HG03280 (cell line): ENCODE data around the gene TULP1.
"Not testable (repeated sequence)": the region's sequence is repeated elsewhere in the genome, so short reads cannot be mapped to it uniquely, and the experiment has no call there.

Source experiments
- ATAC-seq: cut with Tn5 transposase; IDR thresholded peaks from one replicate; pipeline ENCODE4 v1.9.1; 2021; ENCODE audit warnings: mild to moderate bottlenecking, moderate library complexity; ENCODE audit not compliant: unreplicated experiment

Gene TULP1

GRCh38 chr6:35512740-35513139, at the start of gene TULP1:
TULP1 (minus strand) TSS chr6:35512896; CDS start chr6:35512858, 38 bp downstream.
- no peak for ATAC-seq

DNA sequence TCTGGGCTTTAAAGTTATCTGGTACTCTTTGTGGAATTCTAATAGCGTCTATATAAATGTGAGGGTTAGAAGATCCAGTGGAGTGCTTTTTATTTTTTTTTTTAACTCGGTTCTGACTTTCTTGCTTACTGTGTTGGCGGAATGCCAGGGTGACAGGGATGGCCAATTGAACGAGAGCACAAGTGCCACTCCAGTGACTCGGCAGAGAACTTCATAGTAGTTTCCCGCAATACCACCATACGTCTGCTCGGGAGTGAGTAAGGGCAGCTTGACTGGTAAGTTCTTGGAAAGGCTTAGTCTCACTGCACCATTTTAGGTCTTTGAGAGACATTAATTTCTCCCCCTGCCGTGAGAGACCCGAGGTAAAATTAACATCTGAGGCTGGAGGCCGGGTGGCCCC, 49.4 kb upstream of the TULP1 start:
- ATAC-seq, result no peak

- no peak for ATAC-seq
Observed at GRCh38 chr6:35561113-35561512, 48.4 kb upstream of the TULP1 start.

DNA sequence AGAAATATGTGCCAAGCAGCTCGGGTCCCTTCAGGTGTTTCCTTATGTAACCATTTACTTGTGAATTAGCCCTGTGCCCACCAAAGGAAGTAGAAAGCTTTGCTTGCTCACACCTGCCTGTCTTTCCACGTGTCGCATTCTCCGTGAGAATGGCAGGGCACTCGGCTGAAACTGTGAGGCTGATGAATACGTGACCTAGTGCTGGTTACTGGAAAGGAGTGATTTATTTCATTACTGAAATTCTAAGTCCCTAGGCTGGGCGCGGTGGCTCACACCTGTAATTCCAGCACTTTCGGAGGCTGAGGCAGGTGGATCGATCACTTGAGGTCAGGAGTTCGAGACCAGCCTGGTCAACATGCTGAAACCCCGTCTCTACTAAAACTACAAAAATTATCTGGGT, 45.9 kb upstream of the TULP1 start:
- no peak for ATAC-seq

- no peak for ATAC-seq
Observed at GRCh38 chr6:35557239-35557638, 44.5 kb upstream of the TULP1 start.

- ATAC-seq, result no peak
Observed at GRCh38 chr6:35554811-35555210, 42.1 kb upstream of the TULP1 start.

DNA sequence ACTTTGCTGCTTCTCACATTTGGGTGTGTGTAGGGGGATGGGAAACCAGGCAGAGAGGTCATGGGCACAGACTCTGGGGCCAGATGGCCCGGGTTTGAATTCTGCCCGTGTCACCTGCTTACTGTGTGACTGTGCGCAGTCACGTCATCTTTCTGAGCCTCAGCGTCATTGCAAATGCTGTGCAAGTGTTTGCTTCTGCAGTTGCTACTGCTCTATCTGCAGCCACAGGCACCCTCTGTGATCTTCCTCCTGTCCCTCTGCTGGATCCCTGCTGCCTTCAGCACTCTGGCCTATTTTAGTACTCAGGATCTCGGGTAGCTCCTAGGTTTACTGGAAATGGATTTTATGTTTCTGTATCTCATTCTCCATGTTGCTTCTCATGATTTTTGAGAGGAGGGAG, 40.6 kb upstream of the TULP1 start:
- no peak for ATAC-seq

GRCh38 chr6:35552285-35552917, 39.7 kb upstream of the TULP1 start:
- ATAC-seq, result no peak

DNA sequence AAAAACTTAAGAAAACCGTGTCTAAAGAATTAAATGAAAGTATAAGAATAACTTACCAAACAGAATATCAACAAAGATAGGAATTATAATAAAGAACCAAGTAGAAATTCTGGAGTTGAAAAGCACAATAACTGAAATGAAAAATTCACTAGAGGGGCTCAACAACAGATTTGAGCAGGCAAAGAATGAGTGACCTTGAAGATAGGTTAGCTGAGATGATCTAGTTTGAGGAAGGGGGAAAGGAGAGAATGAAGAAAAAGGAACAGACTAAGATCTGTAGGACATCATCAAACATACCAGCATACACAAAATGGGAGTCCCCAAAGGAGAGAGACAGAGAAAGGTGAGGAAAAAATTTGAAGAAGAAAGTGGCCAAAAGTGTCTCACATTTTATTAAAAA, 37.7 kb upstream of the TULP1 start:
- no peak for ATAC-seq

- ATAC-seq, result no peak
Observed at GRCh38 chr6:35547676-35548075, 35.0 kb upstream of the TULP1 start.

- ATAC-seq, result no peak
Observed at GRCh38 chr6:35544769-35545361, 32.2 kb upstream of the TULP1 start.

DNA sequence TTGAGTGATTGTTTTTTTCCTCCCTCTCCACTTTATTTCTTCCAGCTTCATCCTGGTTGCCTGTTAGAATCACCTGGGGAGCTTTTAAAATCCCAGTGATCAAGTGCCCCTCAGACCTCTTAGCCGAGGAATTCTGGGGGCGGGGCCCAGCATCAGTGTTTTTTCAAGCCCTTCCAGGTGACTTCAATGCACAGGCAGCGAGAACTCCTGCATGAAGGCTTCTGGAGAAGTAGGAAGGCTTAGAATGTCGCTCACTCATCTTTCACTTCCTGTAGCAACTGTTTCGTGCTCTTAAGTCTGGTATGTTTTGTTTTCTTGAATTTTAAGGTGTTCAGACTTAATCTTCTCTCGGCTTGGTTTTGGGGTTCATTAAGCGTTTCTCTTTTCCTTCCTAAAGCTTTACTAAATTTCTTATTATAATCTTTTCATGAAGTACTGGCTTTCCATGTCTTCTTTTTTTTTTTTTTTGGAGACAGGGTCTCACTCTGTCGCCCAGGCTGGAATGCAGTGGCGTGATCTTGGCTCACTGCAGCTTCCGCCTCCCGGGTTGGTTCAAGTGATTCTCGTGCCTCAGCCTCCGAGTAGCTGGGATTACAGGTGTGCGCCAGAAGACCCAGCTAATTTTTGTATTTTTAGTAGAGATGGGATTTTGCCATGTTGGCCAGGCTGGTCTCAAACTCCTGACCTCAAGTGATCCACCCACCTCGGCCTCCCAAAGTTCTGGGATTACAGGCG, 30.9 kb upstream of the TULP1 start:
- ATAC-seq, result no peak

DNA sequence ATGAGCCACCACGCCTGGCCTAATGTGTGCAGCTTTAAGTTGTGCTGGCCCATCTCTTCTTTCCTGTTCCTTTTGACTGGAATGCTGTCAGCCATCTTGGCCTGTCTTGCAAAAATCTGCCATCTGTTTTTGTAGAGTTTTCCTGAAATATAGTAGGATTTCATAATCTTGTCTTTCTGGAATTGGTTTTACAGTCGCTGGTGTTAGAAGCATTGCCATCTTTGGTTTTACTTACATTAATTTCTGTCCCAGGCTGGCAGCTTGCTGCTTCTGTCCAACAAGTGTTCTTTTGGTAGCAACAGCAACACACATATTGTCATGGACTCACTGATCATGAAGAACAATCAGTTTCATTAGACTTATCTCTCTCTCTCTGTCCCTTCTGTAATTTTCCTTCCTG, 29.1 kb upstream of the TULP1 start:
- no peak for ATAC-seq

DNA sequence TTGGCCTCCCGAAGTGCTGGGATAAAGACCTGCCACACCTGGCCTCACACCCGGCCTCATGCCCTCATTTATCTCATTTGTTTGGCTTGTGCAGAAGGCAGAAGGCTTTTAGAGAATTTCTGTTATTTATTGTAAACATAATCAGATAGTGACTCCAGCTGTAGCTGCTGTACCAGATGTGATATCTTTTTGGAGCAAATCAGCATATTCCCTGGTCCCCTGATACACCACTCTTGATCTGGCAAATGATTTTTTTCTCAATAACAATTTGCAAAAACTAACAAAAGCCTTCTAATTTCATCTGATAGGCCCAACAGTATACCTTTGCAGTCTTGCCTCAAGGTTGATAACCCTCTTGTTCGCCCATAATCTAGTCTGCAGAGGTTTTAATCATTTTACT, 26.5 kb upstream of the TULP1 start:
- ATAC-seq, result no peak

- ATAC-seq, result not testable (repeated sequence)
Observed at GRCh38 chr6:35535847-35536246, 23.2 kb upstream of the TULP1 start.

- no peak for ATAC-seq
Observed at GRCh38 chr6:35534407-35535170, 21.9 kb upstream of the TULP1 start.

DNA sequence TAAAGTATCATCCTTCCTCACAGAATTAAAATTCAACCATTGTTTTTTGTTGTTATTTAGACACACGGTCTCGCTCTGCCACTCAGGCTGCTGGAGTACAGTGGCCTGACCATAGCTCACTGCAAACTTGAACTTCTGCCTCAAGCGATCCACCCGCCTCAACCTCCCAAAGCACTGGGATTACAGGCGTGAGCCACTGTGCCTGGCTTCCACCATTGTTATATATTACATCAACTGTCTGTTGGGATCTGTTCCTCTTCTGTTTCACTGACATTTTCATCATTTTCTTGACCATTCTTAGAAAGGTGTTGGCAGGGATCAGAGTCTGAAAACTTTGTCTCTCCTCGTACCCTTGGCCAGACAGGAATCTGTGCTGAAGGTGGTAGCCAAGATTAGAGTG, 21.3 kb upstream of the TULP1 start:
- no peak for ATAC-seq

- ATAC-seq, result no peak
Observed at GRCh38 chr6:35532126-35532525, 19.4 kb upstream of the TULP1 start.

- no peak for ATAC-seq
Observed at GRCh38 chr6:35524380-35525020, 11.8 kb upstream of the TULP1 start.

GRCh38 chr6:35522660-35523658, 10.3 kb upstream of the TULP1 start:
- no peak for ATAC-seq
